GM18499 (cell line): ENCODE results near the gene ROS1.
"Not testable (repeated sequence)": the region's sequence is repeated elsewhere in the genome, so short reads cannot be mapped to it uniquely, and the experiment has no call there.

Experiments
- ATAC-seq: cut with Tn5 transposase; IDR thresholded peaks from one replicate; pipeline ENCODE4 v1.9.1; 2021; ENCODE audit warnings: moderate number of reproducible peaks; ENCODE audit not compliant: insufficient read depth, unreplicated experiment

ROS1 gene

GRCh38 chr6:117442313-117442712 is 16.6 kb upstream of the ROS1 start:
- ATAC-seq: not testable (repeated sequence)

- ATAC-seq: no peak
Measured at GRCh38 chr6:117441824-117442264, 16.1 kb upstream of the ROS1 start.

- ATAC-seq: no peak
Measured at GRCh38 chr6:117440706-117441525, 15.2 kb upstream of the ROS1 start.

- no peak for ATAC-seq
Measured at GRCh38 chr6:117432273-117432672, 6.5 kb upstream of the ROS1 start.

- ATAC-seq: no peak
Measured at GRCh38 chr6:117423754-117424153, 2.0 kb downstream of the ROS1 start.

GRCh38 chr6:117418320-117418719 is 7.4 kb downstream of the ROS1 start:
- no peak for ATAC-seq

GRCh38 chr6:117417851-117418250 is 7.9 kb downstream of the ROS1 start:
- ATAC-seq: no peak

- no peak for ATAC-seq
Measured at GRCh38 chr6:117414770-117415169, 11.0 kb downstream of the ROS1 start.

GRCh38 chr6:117411474-117411873 is 14.3 kb downstream of the ROS1 start:
- no peak for ATAC-seq

- no peak for ATAC-seq
Measured at GRCh38 chr6:117409863-117410262, 15.9 kb downstream of the ROS1 start.

- no peak for ATAC-seq
Measured at GRCh38 chr6:117409420-117409819, 16.3 kb downstream of the ROS1 start.

GRCh38 chr6:117404548-117404947 is 21.2 kb downstream of the ROS1 start:
- no peak for ATAC-seq

GRCh38 chr6:117401799-117402198 is 23.9 kb downstream of the ROS1 start:
- ATAC-seq: no peak

- no peak for ATAC-seq
Measured at GRCh38 chr6:117399924-117400323, 25.8 kb downstream of the ROS1 start.

GRCh38 chr6:117399126-117399525 is 26.6 kb downstream of the ROS1 start:
- no peak for ATAC-seq

- ATAC-seq: no peak
Measured at GRCh38 chr6:117397536-117398227, 28.1 kb downstream of the ROS1 start.

GRCh38 chr6:117396228-117396627 is 29.5 kb downstream of the ROS1 start:
- no peak for ATAC-seq

- ATAC-seq: no peak
Measured at GRCh38 chr6:117395164-117395563, 30.6 kb downstream of the ROS1 start.

GRCh38 chr6:117393045-117393444 is 32.7 kb downstream of the ROS1 start:
- ATAC-seq: no peak

- ATAC-seq: no peak
Measured at GRCh38 chr6:117391874-117392583, 33.7 kb downstream of the ROS1 start.
